Gastrocnemius medialis (tissue), 4 donors: Measurements from ENCODE around the gene ACSS2. TPM values are rescaled to one million over a fixed set of nuclear protein-coding genes. Genes with fewer than 3 reads are reported as not detected.

ENCODE experiments used
- ATAC-seq, 2 donors: fragments of 150-250 bp; one replicate each; pipeline ENCODE4 v1.9.1; 2016
- DNase-seq, 2 donors: peaks; one replicate each; pipeline ENCODE4 v3.0.0-alpha.2; 2019
- H3K27ac ChIP-seq, 4 donors: fragments of 200-600 bp; sonication (generic); 1 replicate in 1 of 4; 2 replicates in 3 of 4; pipeline ENCODE4 v1.5.1; 2016 to 2018; ENCODE audit warnings: mild to moderate bottlenecking in 2 of 4, moderate library complexity in 1 of 4
- H3K27me3 ChIP-seq, 3 donors: fragments of 200-600 bp; sonication (generic) in 2 of 3; 1 replicate in 1 of 3; 2 replicates in 2 of 3; pipeline versions ENCODE4 v1.5.1 to v1.6.0; 2016 to 2019; ENCODE audit warnings: mild to moderate bottlenecking in 1 of 3, moderate library complexity in 1 of 3
- H3K36me3 ChIP-seq, 2 donors: fragments of 200-600 bp; sonication (generic) in 1 of 2; one replicate each; pipeline ENCODE4 v1.5.1; 2017 to 2018
- H3K4me1 ChIP-seq, 2 donors: fragments of 200-600 bp; sonication (generic) in 1 of 2; one replicate each; pipeline ENCODE4 v1.5.1; 2016 to 2017; ENCODE audit warnings: mild to moderate bottlenecking in 2 of 2
- H3K4me3 ChIP-seq, 4 donors: fragments of 200-600 bp; sonication (generic) in 3 of 4; 1 replicate in 1 of 4; 2 replicates in 3 of 4; pipeline ENCODE4 v1.5.1; 2016 to 2019; ENCODE audit warnings: mild to moderate bottlenecking in 2 of 4
- H3K9me3 ChIP-seq, 3 donors: fragments of 200-600 bp; sonication (generic) in 2 of 3; 1 replicate in 1 of 3; 2 replicates in 2 of 3; pipeline ENCODE4 v1.5.1; 2016 to 2019
- CTCF ChIP-seq, 5 experiments: fragments of 450-650 bp in 3 of 5; fragments of 200-600 bp in 2 of 5; sonication (generic) in 2 of 5; IDR thresholded peaks in 4 of 5; conservative IDR thresholded peaks in 1 of 5; 1 replicate in 4 of 5; 2 replicates in 1 of 5; pipeline ENCODE4 v1.5.1; 2016 to 2019; ENCODE audit warnings: antibody characterized with exemption in 5 of 5, mild to moderate bottlenecking in 3 of 5, moderate library complexity in 3 of 5
- POLR2A ChIP-seq, 2 donors: fragments of 450-650 bp; IDR thresholded peaks; one replicate each; pipeline ENCODE4 v1.6.1; 2017; ENCODE audit warnings: antibody characterized with exemption in 2 of 2, mild to moderate bottlenecking in 2 of 2, moderate library complexity in 2 of 2
- in situ Hi-C, 4 donors: fragments of 200-750 bp; cut with MboI; loops; one replicate each; pipeline versions ENCODE4 v1.15.0 to v1.8.0; 2017; ENCODE audit warnings: low sequenced_read_pairs in 4 of 4
- intact Hi-C: fragments of 100-400 bp; cut with DNase I; formaldehyde crosslinking; loops from one replicate; pipeline ENCODE4 v1.15.1; 2023; ENCODE audit warnings: low total_unique reads
- total RNA-seq, 4 donors: library from RNA; depleted of rRNA; stranded (reverse); fragments of >200 nt; gene quantifications; one replicate each; pipeline versions ENCODE4 v1.1.0 to v1.2.3, GENCODE V29; 2016

The ACSS2 gene
- total RNA-seq, 4 donors from 2014 or later = 70.5 to 94.7 (median 88.1) TPM

GRCh38 chr20:34968042-34968775, 91.8 kb downstream of the ACSS2 start:
- in situ Hi-C loops = no loop called here
- peaks cover 11 to 19% of the 10 kb centered on the region in 2 donors for H3K4me1 ChIP-seq
- no peak for DNase-seq
- no peak for TF ChIP-seq CTCF (IDR thresholded peaks at IDR 0.05 in 4 of 5, conservative IDR thresholded peaks at IDR 0.05 in 1 of 5)
- no peak for TF ChIP-seq POLR2A (IDR thresholded peaks at IDR 0.05)
- intact Hi-C loops = no loop called here
- H3K27ac ChIP-seq = peak overlapping the region; percentile 58 to 72 (median 62)
- H3K4me3 ChIP-seq = no peak overlapping the region
- no peaks in the 10 kb centered on the region for H3K9me3 ChIP-seq
- no peak for ATAC-seq
- no peaks in the 10 kb centered on the region for H3K27me3 ChIP-seq
- H3K36me3 ChIP-seq = no peaks in the 10 kb centered on the region

DNA sequence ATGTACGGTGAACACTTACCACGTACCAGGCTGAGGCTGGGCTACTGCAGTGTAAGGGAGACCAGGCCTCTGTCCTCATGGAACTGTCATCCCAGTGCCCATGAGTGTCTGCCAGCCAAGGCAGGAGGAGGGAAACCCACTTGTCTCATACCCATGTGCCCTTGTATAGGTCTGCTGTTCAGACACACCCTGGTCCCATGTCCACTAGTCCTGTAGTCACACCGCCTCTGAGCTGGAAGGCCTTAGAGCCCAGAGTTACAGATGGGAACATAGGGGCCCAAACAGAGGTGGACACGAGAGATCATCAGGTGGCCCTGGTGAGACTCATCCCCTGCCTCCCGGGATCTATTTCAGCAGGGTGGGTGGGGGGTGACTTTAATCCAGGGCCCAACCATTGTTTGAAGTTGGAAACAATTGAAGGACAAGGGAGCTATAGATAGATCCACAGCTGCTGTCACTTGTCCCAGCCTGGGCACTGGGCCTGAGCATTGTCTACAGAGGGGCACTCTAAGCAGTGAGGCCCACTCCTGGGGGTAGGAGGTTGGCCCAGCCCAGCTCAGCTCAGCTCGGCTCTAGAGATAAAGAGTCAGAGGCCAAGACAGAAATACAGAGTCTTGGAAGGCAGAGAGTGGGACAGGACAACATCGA, 93.9 kb downstream of the ACSS2 start:
- peak in 1 of 2 donors; percentile 29 for DNase-seq
- in situ Hi-C loops = no loop called here
- Histone ChIP-seq H3K36me3 (no peaks in the 10 kb centered on the region), H3K9me3 (no peaks in the 10 kb centered on the region), H3K4me3 (no peak overlapping the region), H3K27me3 (no peaks in the 10 kb centered on the region), H3K4me1 (peaks cover 11 to 19% of the 10 kb centered on the region in 2 donors), H3K27ac (peak overlapping the region; percentile 49 to 72 (median 62))
- TF ChIP-seq POLR2A (IDR thresholded peaks at IDR 0.05) (no peak), CTCF (IDR thresholded peaks at IDR 0.05 in 4 of 5, conservative IDR thresholded peaks at IDR 0.05 in 1 of 5) (no peak)
- intact Hi-C loops = no loop called here
- ATAC-seq = peak; percentile 16 to 19

GRCh38 chr20:34970846-34971560, 94.6 kb downstream of the ACSS2 start:
- ATAC-seq = no peak
- Histone ChIP-seq H3K27me3 (no peaks in the 10 kb centered on the region), H3K9me3 (no peaks in the 10 kb centered on the region), H3K4me1 (peaks cover 11 to 19% of the 10 kb centered on the region in 2 donors), H3K4me3 (no peak overlapping the region), H3K36me3 (no peaks in the 10 kb centered on the region), H3K27ac (peak overlapping the region in 3 of 4 donors; percentile 49 to 72 (median 65))
- DNase-seq = no peak
- in situ Hi-C loops = no loop called here
- intact Hi-C loops = no loop called here
- TF ChIP-seq CTCF (IDR thresholded peaks at IDR 0.05 in 4 of 5, conservative IDR thresholded peaks at IDR 0.05 in 1 of 5) (no peak), POLR2A (IDR thresholded peaks at IDR 0.05) (no peak)

DNA sequence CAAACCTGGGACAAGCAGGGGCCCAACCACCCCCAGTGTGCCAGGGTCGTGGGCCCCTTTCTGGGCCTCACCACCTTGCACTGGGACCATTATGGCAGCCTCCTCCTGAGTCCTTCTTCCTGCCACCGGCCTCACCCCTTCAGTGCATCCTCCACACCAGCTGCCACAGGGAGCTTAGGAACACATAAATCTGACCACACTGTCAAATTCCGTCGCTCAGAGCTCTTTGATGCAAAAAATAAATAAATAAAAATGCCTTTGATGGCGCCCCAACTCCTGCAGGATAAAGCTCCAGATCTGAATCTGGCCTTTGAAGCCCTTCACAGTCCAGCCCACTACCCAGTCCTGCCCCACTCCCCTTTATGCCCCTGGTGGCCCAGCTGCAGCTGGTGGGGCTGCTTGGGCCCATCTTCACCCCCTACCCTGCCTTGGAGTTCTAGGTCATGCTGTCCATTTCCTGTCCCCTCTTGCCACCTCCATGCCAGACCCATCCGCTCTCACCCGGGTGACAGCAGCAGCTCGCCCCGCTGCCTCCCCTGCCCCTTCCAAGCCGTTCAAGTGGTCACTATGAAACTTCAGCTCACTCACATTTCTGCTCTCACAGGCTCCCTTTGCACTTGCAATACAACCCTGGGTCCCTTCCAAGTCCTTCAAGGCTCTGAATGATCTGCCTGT, 95.3 kb downstream of the ACSS2 start:
- intact Hi-C loops = no loop called here
- in situ Hi-C loops = no loop called here
- no peak for ATAC-seq
- TF ChIP-seq POLR2A (IDR thresholded peaks at IDR 0.05) (no peak), CTCF (IDR thresholded peaks at IDR 0.05 in 4 of 5, conservative IDR thresholded peaks at IDR 0.05 in 1 of 5) (no peak)
- Histone ChIP-seq H3K27me3 (no peaks in the 10 kb centered on the region), H3K27ac (peak overlapping the region in 1 of 4 donors; percentile 72), H3K9me3 (no peaks in the 10 kb centered on the region), H3K4me1 (peaks cover 11 to 19% of the 10 kb centered on the region in 2 donors), H3K4me3 (no peak overlapping the region), H3K36me3 (no peaks in the 10 kb centered on the region)
- DNase-seq = no peak
